Breast epithelium (tissue), 4 donors: ENCODE data around the gene C1QTNF5. TPM values are rescaled to one million over a fixed set of nuclear protein-coding genes. Genes with fewer than 3 reads are reported as not detected.
A peak's percentile ranks its signal among the peaks of the same experiment; 100 is the strongest.

Experiments used
- DNase-seq, 2 donors: peaks; one replicate each; pipeline ENCODE4 v3.0.0-alpha.2; 2019; ENCODE audit warnings: low spot score in 2 of 2
- H3K27ac ChIP-seq, 2 donors: fragments of 200-600 bp; sonication (generic) in 1 of 2; one replicate each; pipeline ENCODE4 v1.5.1; 2016 to 2019; ENCODE audit warnings: mild to moderate bottlenecking in 1 of 2
- H3K27me3 ChIP-seq, 2 donors: fragments of 200-600 bp; sonication (generic) in 1 of 2; one replicate each; pipeline versions ENCODE4 v1.5.1 to v1.6.0; 2017 to 2019; ENCODE audit warnings: control low read depth in 1 of 2, mild to moderate bottlenecking in 1 of 2
- H3K36me3 ChIP-seq: fragments of 200-600 bp; one replicate; pipeline ENCODE4 v1.5.1; 2019
- H3K4me1 ChIP-seq, 2 donors: fragments of 200-600 bp; sonication (generic); one replicate each; pipeline ENCODE4 v1.5.1; 2016 to 2019; ENCODE audit warnings: control low read depth in 1 of 2
- H3K4me3 ChIP-seq, 3 donors: fragments of 200-600 bp; sonication (generic); 1 replicate in 2 of 3; 2 replicates in 1 of 3; pipeline ENCODE4 v1.5.1; 2016 to 2019; ENCODE audit warnings: mild to moderate bottlenecking in 3 of 3, moderate library complexity in 2 of 3
- H3K9me3 ChIP-seq, 2 donors: fragments of 200-600 bp; sonication (generic) in 1 of 2; one replicate each; pipeline ENCODE4 v1.5.1; 2016 to 2019; ENCODE audit warnings: control low read depth in 1 of 2
- POLR2A ChIP-seq: fragments of 450-650 bp; IDR thresholded peaks from one replicate; pipeline ENCODE4 v1.6.1; 2016; ENCODE audit warnings: antibody characterized with exemption, mild to moderate bottlenecking, moderate library complexity
- POLR2AphosphoS5 ChIP-seq, 3 donors: sonication (generic); formaldehyde crosslinking; IDR thresholded peaks; one replicate each; pipeline ENCODE4 v1.6.1; 2017; ENCODE audit warnings: antibody characterized with exemption in 3 of 3
- intact Hi-C: fragments of 100-400 bp; cut with DNase I; formaldehyde crosslinking; loops from one replicate; pipeline ENCODE4 v1.15.1; 2023; ENCODE audit warnings: low total_unique reads
- total RNA-seq, 3 donors: library from RNA; depleted of rRNA; stranded (reverse); fragments of >200 nt; gene quantifications; one replicate each; pipeline ENCODE4 v1.1.0, GENCODE V29; 2016
- TF ChIP-seq, protein P1 (sequence below), 3 donors: fragments of 450-650 bp; IDR thresholded peaks; one replicate each; pipeline ENCODE4 v1.5.1; 2016 to 2017; ENCODE audit warnings: antibody characterized with exemption in 3 of 3, mild to moderate bottlenecking in 3 of 3, moderate library complexity in 3 of 3

The C1QTNF5 gene
- total RNA-seq, 3 donors from 2014 or later = 14.3 to 55.0 (median 38.0) TPM

- peak overlapping the region; percentile 13 to 26 for H3K27ac ChIP-seq
- no peaks in the 10 kb centered on the region for H3K36me3 ChIP-seq
- TF ChIP-seq POLR2A (no peak), POLR2AphosphoS5 (IDR thresholded peaks at IDR 0.05) (no peak)
- TF ChIP-seq, protein P1, sequence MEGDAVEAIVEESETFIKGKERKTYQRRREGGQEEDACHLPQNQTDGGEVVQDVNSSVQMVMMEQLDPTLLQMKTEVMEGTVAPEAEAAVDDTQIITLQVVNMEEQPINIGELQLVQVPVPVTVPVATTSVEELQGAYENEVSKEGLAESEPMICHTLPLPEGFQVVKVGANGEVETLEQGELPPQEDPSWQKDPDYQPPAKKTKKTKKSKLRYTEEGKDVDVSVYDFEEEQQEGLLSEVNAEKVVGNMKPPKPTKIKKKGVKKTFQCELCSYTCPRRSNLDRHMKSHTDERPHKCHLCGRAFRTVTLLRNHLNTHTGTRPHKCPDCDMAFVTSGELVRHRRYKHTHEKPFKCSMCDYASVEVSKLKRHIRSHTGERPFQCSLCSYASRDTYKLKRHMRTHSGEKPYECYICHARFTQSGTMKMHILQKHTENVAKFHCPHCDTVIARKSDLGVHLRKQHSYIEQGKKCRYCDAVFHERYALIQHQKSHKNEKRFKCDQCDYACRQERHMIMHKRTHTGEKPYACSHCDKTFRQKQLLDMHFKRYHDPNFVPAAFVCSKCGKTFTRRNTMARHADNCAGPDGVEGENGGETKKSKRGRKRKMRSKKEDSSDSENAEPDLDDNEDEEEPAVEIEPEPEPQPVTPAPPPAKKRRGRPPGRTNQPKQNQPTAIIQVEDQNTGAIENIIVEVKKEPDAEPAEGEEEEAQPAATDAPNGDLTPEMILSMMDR (IDR thresholded peaks at IDR 0.05) = no peak
- H3K9me3 ChIP-seq = no peaks in the 10 kb centered on the region
- no peaks in the 10 kb centered on the region for H3K27me3 ChIP-seq
- peaks cover 0 to 8% of the 10 kb centered on the region in 2 donors for H3K4me1 ChIP-seq
- DNase-seq = no peak
- H3K4me3 ChIP-seq = no peak overlapping the region
- intact Hi-C loops = no loop called here
These were observed 40.3 kb downstream of the C1QTNF5 start for GRCh38 chr11:119300198-119300964.

DNA sequence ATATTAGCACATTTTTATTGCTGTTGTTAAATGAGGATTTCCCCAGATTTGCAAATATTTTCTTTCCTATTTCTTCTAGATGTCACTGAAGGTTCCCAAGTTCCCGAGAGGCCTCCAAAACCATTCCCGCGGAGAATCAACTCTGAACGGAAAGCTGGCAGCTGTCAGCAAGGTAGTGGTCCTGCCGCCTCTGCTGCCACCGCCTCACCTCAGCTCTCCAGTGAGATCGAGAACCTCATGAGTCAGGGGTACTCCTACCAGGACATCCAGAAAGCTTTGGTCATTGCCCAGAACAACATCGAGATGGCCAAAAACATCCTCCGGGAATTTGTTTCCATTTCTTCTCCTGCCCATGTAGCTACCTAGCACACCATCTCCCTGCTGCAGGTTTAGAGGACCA is 41.3 kb downstream of the C1QTNF5 start:
- TF ChIP-seq, protein P1 (IDR thresholded peaks at IDR 0.05) = no peak
- TF ChIP-seq POLR2A (no peak), POLR2AphosphoS5 (IDR thresholded peaks at IDR 0.05) (no peak)
- H3K4me3 ChIP-seq = no peak overlapping the region
- no peaks in the 10 kb centered on the region for H3K9me3 ChIP-seq
- intact Hi-C loops = no loop called here
- H3K27me3 ChIP-seq = no peaks in the 10 kb centered on the region
- no peaks in the 10 kb centered on the region for H3K36me3 ChIP-seq
- peaks cover 0 to 8% of the 10 kb centered on the region in 2 donors for H3K4me1 ChIP-seq
- peak overlapping the region in 1 of 2 donors; percentile 26 for H3K27ac ChIP-seq
- DNase-seq = no peak

DNA sequence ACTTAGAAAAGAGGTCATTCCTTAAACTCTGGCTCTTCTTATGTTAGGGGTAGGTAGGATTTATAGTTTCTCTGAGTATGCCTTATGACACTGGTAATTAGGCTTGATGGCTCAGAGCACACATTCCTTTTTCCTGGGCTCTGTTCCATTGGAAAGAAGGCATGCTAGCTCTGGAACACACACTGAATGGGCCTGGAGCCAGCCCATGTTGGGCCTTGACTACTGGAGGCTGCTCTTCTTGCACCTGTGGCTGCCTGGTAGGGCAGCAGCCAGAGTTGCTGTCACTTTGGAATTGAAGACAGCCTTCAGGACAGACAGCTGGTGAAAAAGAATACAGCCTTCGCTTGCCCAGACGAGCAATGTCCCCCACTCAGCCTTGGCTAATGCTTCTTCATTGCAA is 42.0 kb downstream of the C1QTNF5 start:
- H3K27me3 ChIP-seq = no peaks in the 10 kb centered on the region
- no peaks in the 10 kb centered on the region for H3K36me3 ChIP-seq
- peak overlapping the region in 1 of 2 donors; percentile 68 for H3K27ac ChIP-seq
- TF ChIP-seq POLR2AphosphoS5 (IDR thresholded peaks at IDR 0.05) = no peak
- no peak for TF ChIP-seq POLR2A
- TF ChIP-seq, protein P1 (IDR thresholded peaks at IDR 0.05) = no peak
- intact Hi-C loops = no loop called here
- DNase-seq = peak in 1 of 2 donors; percentile 63
- H3K4me3 ChIP-seq = no peak overlapping the region
- H3K4me1 ChIP-seq = peaks cover 0 to 8% of the 10 kb centered on the region in 2 donors
- no peaks in the 10 kb centered on the region for H3K9me3 ChIP-seq

DNA sequence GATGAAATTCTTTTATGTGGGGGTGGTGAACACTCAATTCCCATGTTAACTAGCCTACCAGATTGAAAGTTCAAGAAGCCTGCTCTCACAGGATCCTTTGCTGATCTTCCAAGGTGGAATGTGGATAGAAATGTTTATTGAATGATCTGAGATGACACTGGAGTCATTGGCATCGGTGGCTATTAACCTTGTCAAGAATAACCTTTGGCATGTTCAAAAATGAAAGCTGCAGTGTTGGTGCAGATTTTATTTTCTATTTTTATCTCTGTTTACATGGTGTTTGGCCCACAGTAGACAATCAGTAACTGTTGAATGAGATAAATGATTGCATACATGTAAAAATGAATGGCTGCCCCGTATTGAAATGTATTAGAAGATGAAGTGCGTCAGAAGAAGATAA is 42.7 kb downstream of the C1QTNF5 start:
- intact Hi-C loops = no loop called here
- no peaks in the 10 kb centered on the region for H3K27me3 ChIP-seq
- no peak overlapping the region for H3K4me3 ChIP-seq
- H3K9me3 ChIP-seq = no peaks in the 10 kb centered on the region
- DNase-seq = peak in 1 of 2 donors; percentile 8
- peaks cover 0 to 8% of the 10 kb centered on the region in 2 donors for H3K4me1 ChIP-seq
- H3K27ac ChIP-seq = peak overlapping the region; percentile 54 to 68
- TF ChIP-seq, protein P1 (IDR thresholded peaks at IDR 0.05) = no peak
- TF ChIP-seq POLR2A (no peak), POLR2AphosphoS5 (IDR thresholded peaks at IDR 0.05) (no peak)
- H3K36me3 ChIP-seq = no peaks in the 10 kb centered on the region

DNA sequence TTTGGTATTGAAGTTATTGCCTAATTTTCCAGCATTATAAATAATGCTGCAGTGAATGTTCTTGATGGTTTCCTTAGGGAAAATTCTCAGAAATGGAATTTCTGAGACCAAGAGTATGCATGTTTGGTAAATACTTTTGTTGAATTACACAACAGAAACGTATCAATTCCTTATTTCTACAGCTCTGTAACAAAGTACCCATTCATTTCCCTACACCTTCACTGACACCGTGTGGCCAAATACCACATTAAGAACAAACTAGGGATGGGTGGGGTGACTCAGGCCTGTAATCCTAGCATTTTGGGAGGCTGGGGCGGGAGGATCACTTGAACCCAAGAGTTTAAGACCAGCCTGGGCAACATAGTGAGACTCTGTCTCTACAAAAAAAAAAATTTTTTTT is 45.5 kb downstream of the C1QTNF5 start:
- intact Hi-C loops = no loop called here
- no peak overlapping the region for H3K4me3 ChIP-seq
- H3K4me1 ChIP-seq = peaks cover 0 to 8% of the 10 kb centered on the region in 2 donors
- H3K27ac ChIP-seq = no peak overlapping the region
- no peaks in the 10 kb centered on the region for H3K27me3 ChIP-seq
- no peak for DNase-seq
- H3K36me3 ChIP-seq = no peaks in the 10 kb centered on the region
- H3K9me3 ChIP-seq = no peaks in the 10 kb centered on the region
- TF ChIP-seq POLR2A (no peak), POLR2AphosphoS5 (IDR thresholded peaks at IDR 0.05) (no peak)
- TF ChIP-seq, protein P1 (IDR thresholded peaks at IDR 0.05) = no peak
